ENCODE measurements around the gene ANKRD29.

DNA sequence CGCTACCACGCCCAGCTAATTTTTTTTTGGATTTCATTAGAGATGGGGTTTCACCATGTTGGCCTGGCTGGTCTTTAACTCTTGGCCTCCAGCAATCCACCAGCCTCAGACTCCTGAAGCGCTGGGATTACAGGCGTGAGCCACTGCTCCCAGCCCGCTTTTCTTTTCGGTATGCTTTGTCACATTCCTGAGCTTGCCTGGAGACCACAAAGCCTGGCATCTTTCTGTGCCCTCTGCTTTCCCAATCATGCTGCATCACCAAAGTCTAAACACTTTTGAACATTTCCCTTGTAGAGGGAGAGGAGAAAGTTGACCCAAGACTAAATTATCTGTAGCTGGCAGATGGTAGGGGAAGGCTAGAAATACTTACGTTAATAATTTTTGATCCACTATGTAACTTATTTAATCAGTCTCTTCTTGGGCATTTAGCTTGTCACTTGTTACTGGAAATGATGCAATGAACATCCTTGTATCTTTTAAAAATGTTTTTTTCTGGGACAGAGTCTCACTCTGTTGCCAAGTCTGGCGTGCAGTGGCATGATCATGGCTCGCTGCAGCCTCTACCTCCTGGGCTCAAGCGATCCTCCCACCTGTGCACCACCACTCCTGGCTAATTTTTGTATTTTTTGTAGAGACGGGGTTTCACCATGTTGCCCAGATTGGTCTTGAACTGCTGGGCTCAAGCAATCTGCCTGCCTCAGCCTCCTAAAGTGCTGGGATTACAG is 73.7 kb downstream of the ANKRD29 start:
- TF ChIP-seq BHLHE40 (IDR thresholded peaks at IDR 0.05; ENCODE audit: low read depth, low read length), result no peak
- TF ChIP-seq, protein P1, sequence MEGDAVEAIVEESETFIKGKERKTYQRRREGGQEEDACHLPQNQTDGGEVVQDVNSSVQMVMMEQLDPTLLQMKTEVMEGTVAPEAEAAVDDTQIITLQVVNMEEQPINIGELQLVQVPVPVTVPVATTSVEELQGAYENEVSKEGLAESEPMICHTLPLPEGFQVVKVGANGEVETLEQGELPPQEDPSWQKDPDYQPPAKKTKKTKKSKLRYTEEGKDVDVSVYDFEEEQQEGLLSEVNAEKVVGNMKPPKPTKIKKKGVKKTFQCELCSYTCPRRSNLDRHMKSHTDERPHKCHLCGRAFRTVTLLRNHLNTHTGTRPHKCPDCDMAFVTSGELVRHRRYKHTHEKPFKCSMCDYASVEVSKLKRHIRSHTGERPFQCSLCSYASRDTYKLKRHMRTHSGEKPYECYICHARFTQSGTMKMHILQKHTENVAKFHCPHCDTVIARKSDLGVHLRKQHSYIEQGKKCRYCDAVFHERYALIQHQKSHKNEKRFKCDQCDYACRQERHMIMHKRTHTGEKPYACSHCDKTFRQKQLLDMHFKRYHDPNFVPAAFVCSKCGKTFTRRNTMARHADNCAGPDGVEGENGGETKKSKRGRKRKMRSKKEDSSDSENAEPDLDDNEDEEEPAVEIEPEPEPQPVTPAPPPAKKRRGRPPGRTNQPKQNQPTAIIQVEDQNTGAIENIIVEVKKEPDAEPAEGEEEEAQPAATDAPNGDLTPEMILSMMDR (conservative IDR thresholded peaks at IDR 0.05; ENCODE audit: low read depth, low read length), result no peak
- TF ChIP-seq, protein P2, sequence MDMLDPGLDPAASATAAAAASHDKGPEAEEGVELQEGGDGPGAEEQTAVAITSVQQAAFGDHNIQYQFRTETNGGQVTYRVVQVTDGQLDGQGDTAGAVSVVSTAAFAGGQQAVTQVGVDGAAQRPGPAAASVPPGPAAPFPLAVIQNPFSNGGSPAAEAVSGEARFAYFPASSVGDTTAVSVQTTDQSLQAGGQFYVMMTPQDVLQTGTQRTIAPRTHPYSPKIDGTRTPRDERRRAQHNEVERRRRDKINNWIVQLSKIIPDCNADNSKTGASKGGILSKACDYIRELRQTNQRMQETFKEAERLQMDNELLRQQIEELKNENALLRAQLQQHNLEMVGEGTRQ (IDR thresholded peaks at IDR 0.05; ENCODE audit: low read depth, low read length), result no peak
- no peak for TF ChIP-seq RAD21 (IDR thresholded peaks at IDR 0.05; ENCODE audit: low read length)

Data from IMR-90 (cell line).